Stimulated activated CD4-positive, alpha-beta T cell treated with anti-CD3 and anti-CD28 coated beads, Interleukin-4, amount 100 ng/mL, for 4 hours (primary cell): ENCODE data around the gene GLRA2.

Experiments
- DNase-seq, 2 experiments: peaks; one replicate each; pipeline ENCODE4 v3.0.0-alpha.2; 2020

GLRA2 gene

DNA sequence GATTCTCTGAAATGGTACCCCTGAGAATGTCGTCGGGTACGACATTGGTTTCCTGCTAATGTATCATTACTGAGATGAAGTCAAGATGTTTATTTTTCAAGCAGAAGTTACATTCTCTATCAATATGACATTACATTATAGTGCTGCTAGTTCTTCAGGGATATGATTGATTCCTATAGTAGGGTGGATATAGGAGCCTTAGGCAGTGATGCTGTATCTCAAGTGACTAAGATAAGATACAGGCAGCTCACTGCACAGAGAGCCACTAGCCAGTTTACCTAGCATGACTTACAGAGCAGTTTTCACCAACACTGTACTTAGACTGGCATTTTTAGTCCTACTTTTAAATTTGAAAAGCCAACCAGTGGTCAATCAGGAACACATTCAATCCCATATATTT is 188.6 kb downstream of the GLRA2 start:
- DNase-seq: no peak

DNA sequence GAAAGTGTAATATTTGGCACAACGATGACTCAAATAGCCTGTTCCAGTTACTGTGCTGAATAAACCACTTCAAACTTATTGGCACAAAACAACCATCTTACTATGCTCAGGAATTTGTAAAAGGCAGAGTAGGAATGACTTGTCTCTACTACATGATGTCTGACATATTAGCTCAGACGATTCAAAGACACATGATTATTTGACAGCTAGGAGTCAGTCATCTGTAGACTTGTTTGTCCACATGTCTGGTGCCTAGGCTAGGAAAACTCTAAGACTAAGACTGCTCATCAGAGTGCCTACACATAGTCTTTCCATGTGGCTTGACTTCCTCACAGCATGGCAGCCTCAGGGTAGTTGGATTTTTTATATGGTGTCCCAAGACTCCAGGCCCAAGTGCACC is 189.1 kb downstream of the GLRA2 start:
- no peak for DNase-seq

- no peak for DNase-seq
Observed at GRCh38 chrX:14729058-14729457, 199.7 kb downstream of the GLRA2 start.

- DNase-seq: no peak
Observed at GRCh38 chrX:14738643-14739042, 209.3 kb downstream of the GLRA2 start.

GRCh38 chrX:14753441-14753840 is 224.1 kb downstream of the GLRA2 start:
- no peak for DNase-seq

DNA sequence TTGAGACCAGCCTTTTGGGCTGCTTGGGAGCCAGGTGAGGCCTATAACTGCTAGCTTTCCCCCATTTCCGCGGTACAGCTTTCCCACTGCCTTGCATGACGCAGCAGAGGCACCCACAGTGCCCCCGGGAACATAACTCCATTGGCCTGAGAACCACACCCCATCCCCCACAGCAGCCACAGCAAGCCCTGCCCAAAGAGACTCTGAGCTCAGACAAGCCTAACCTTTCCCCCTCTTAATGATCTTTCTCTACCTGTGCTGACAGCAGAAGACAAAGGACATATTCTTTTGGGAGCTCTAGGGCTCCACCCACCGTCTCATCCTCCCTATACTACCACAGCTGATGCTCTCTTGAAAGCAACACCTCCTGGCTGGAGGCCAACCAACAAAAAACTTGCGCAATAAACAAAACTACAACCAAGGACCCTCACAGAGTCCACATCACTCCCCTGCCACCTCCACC is 228.7 kb downstream of the GLRA2 start:
- DNase-seq: no peak

GRCh38 chrX:14775416-14775815 is 246.1 kb downstream of the GLRA2 start:
- no peak for DNase-seq

GRCh38 chrX:14776901-14777300 is 247.6 kb downstream of the GLRA2 start:
- no peak for DNase-seq

- no peak for DNase-seq
Observed at GRCh38 chrX:14777525-14777924, 248.2 kb downstream of the GLRA2 start.

- DNase-seq: no peak
Observed at GRCh38 chrX:14779580-14779979, 250.2 kb downstream of the GLRA2 start.
